ENCODE measurements around the gene AREL1.

Gene AREL1

GRCh38 chr14:74655599-74656395 lies 57.1 kb downstream of the AREL1 start:
- Mint-ChIP-seq H3K4me3 (no peak overlapping the region), H3K27ac (peak overlapping the region; percentile 7), H3K36me3 (ENCODE audit: low read depth) (peaks cover 19% of the 10 kb centered on the region), H3K9me3 (no peaks in the 10 kb centered on the region), H3K4me1 (no peaks in the 10 kb centered on the region), H3K27me3 (ENCODE audit: low read depth, poor library complexity) (peaks cover 4% of the 10 kb centered on the region)
- DNase-seq, result no peak
- no peak for TF ChIP-seq CTCF (IDR thresholded peaks at IDR 0.05)

GRCh38 chr14:74654931-74655330 lies 57.9 kb downstream of the AREL1 start:
- peaks cover 4% of the 10 kb centered on the region for H3K27me3 Mint-ChIP-seq (ENCODE audit: low read depth, poor library complexity)
- peaks cover 11% of the 10 kb centered on the region for H3K36me3 Mint-ChIP-seq (ENCODE audit: low read depth)
- H3K9me3 Mint-ChIP-seq, result no peaks in the 10 kb centered on the region
- no peak for TF ChIP-seq CTCF (IDR thresholded peaks at IDR 0.05)
- H3K27ac Mint-ChIP-seq, result no peak overlapping the region
- no peaks in the 10 kb centered on the region for H3K4me1 Mint-ChIP-seq
- no peak for DNase-seq
- no peak overlapping the region for H3K4me3 Mint-ChIP-seq

GRCh38 chr14:74653386-74654138 lies 59.3 kb downstream of the AREL1 start:
- Mint-ChIP-seq H3K36me3 (ENCODE audit: low read depth) (peaks cover 4% of the 10 kb centered on the region), H3K4me1 (no peaks in the 10 kb centered on the region), H3K9me3 (no peaks in the 10 kb centered on the region), H3K27me3 (ENCODE audit: low read depth, poor library complexity) (peaks cover 7% of the 10 kb centered on the region), H3K4me3 (no peak overlapping the region), H3K27ac (no peak overlapping the region)
- no peak for TF ChIP-seq CTCF (IDR thresholded peaks at IDR 0.05)
- no peak for DNase-seq

- Mint-ChIP-seq H3K4me1 (peaks cover 8% of the 10 kb centered on the region), H3K27ac (no peak overlapping the region), H3K36me3 (ENCODE audit: low read depth) (peaks cover 4% of the 10 kb centered on the region), H3K9me3 (no peaks in the 10 kb centered on the region), H3K27me3 (ENCODE audit: low read depth, poor library complexity) (peaks cover 7% of the 10 kb centered on the region), H3K4me3 (no peak overlapping the region)
- no peak for DNase-seq
- no peak for TF ChIP-seq CTCF (IDR thresholded peaks at IDR 0.05)
Observed at GRCh38 chr14:74652541-74652940, 60.3 kb downstream of the AREL1 start.

GRCh38 chr14:74650927-74651686 lies 61.8 kb downstream of the AREL1 start:
- peaks cover 17% of the 10 kb centered on the region for H3K4me1 Mint-ChIP-seq
- no peaks in the 10 kb centered on the region for H3K9me3 Mint-ChIP-seq
- no peak for DNase-seq
- peak overlapping the region; percentile 26 for H3K27ac Mint-ChIP-seq
- no peak for TF ChIP-seq CTCF (IDR thresholded peaks at IDR 0.05)
- peaks cover 7% of the 10 kb centered on the region for H3K27me3 Mint-ChIP-seq (ENCODE audit: low read depth, poor library complexity)
- H3K4me3 Mint-ChIP-seq, result no peak overlapping the region
- H3K36me3 Mint-ChIP-seq (ENCODE audit: low read depth), result no peaks in the 10 kb centered on the region
